Neuronal stem cell (in vitro differentiated cells): ENCODE measurements around the gene DBT.

ENCODE experiments used
- DNase-seq: peaks from one replicate; pipeline ENCODE4 v3.0.0-alpha.2; 2013; ENCODE audit warnings: low spot score
- H2AFZ ChIP-seq: one replicate; pipeline ENCODE4 v1.6.1; 2013; ENCODE audit warnings: mild to moderate bottlenecking, low read length, inconsistent platforms
- H2AK5ac ChIP-seq: 2 replicates; pipeline ENCODE4 v1.6.1; 2013; ENCODE audit warnings: low read depth, mild to moderate bottlenecking, inconsistent platforms, low read length, moderate library complexity, mixed read lengths
- H2BK120ac ChIP-seq: 2 replicates; pipeline ENCODE4 v1.6.1; 2013; ENCODE audit warnings: low read depth, mild to moderate bottlenecking, inconsistent platforms, low read length, moderate library complexity, mixed read lengths
- H2BK12ac ChIP-seq: one replicate; pipeline ENCODE4 v1.6.1; 2013; ENCODE audit warnings: low read length, inconsistent platforms
- H2BK15ac ChIP-seq: 2 replicates; pipeline ENCODE4 v1.6.1; 2013; ENCODE audit warnings: mild to moderate bottlenecking, low read length, inconsistent platforms, mixed read lengths
- H2BK5ac ChIP-seq: one replicate; pipeline ENCODE4 v1.6.1; 2013; ENCODE audit warnings: inconsistent platforms, mild to moderate bottlenecking, low read length, moderate library complexity
- H3K14ac ChIP-seq: one replicate; pipeline ENCODE4 v1.6.1; 2013; ENCODE audit warnings: low read length, inconsistent platforms
- H3K18ac ChIP-seq: 2 replicates; pipeline ENCODE4 v1.6.1; 2013; ENCODE audit warnings: low read length, inconsistent platforms
- H3K23ac ChIP-seq: 2 replicates; pipeline ENCODE4 v1.6.1; 2013; ENCODE audit warnings: low read depth, mild to moderate bottlenecking, mixed read lengths, low read length, inconsistent platforms; ENCODE audit not compliant: poor library complexity
- H3K27ac ChIP-seq: replicated peaks from 3 replicates; pipeline ENCODE4 v1.5.1; 2013; ENCODE audit warnings: low read length, inconsistent platforms
- H3K27me3 ChIP-seq, 3 experiments: 2 replicates each; pipeline ENCODE4 v1.6.1; 2013; ENCODE audit warnings: low read length in 3 of 3, mild to moderate bottlenecking in 2 of 3, inconsistent platforms in 1 of 3, low read depth in 1 of 3, mixed read lengths in 1 of 3, moderate library complexity in 1 of 3; ENCODE audit not compliant: control insufficient read depth in 3 of 3, insufficient read depth in 3 of 3
- H3K36me3 ChIP-seq, 2 donors: replicated peaks in 1 of 2; 2 replicates each; pipeline ENCODE4 v1.6.1; 2013; ENCODE audit warnings: low read length in 2 of 2; ENCODE audit not compliant: control insufficient read depth in 2 of 2, insufficient read depth in 2 of 2
- H3K4ac ChIP-seq: 2 replicates; pipeline ENCODE4 v1.6.1; 2013; ENCODE audit warnings: inconsistent platforms, mild to moderate bottlenecking, low read length, moderate library complexity
- H3K4me1 ChIP-seq, 2 donors: 1 replicate in 1 of 2; 2 replicates in 1 of 2; pipeline ENCODE4 v1.6.1; 2013; ENCODE audit warnings: low read length in 2 of 2, low read depth in 1 of 2; ENCODE audit not compliant: control insufficient read depth in 2 of 2, insufficient read depth in 1 of 2
- H3K4me2 ChIP-seq: one replicate; pipeline ENCODE4 v1.6.1; 2013; ENCODE audit warnings: mild to moderate bottlenecking, low read length, inconsistent platforms; ENCODE audit not compliant: insufficient read depth, poor library complexity, severe bottlenecking
- H3K4me3 ChIP-seq, 2 donors: 2 replicates each; pipeline ENCODE4 v1.5.1; 2013; ENCODE audit warnings: low read length in 2 of 2, mild to moderate bottlenecking in 2 of 2, inconsistent platforms in 1 of 2, moderate library complexity in 1 of 2
- H3K79me1 ChIP-seq: one replicate; pipeline ENCODE4 v1.6.1; 2013; ENCODE audit warnings: low read depth, mild to moderate bottlenecking, inconsistent platforms, low read length, moderate library complexity
- H3K9ac ChIP-seq: one replicate; pipeline ENCODE4 v1.6.1; 2013; ENCODE audit warnings: mild to moderate bottlenecking, low read depth, low read length, inconsistent platforms; ENCODE audit not compliant: poor library complexity
- H3K9me3 ChIP-seq, 2 donors: replicated peaks in 1 of 2; 2 replicates each; pipeline versions ENCODE3 to v1.6.1; 2013; ENCODE audit warnings: low read length in 2 of 2, mild to moderate bottlenecking in 2 of 2, inconsistent platforms in 1 of 2, low read depth in 1 of 2, mixed read lengths in 1 of 2, moderate library complexity in 1 of 2; ENCODE audit not compliant: control insufficient read depth in 2 of 2, insufficient read depth in 1 of 2
- H4K8ac ChIP-seq: one replicate; pipeline ENCODE4 v1.6.1; 2013; ENCODE audit warnings: low read depth, mild to moderate bottlenecking, inconsistent platforms, low read length, moderate library complexity
- H4K91ac ChIP-seq: one replicate; pipeline ENCODE4 v1.6.1; 2013; ENCODE audit warnings: low read length, low read depth, mild to moderate bottlenecking, inconsistent platforms; ENCODE audit not compliant: poor library complexity
- WGBS, 2 donors: extraction: QIAGEN DNeasy Blood & Tissue Kit; methylation state at CpG; one replicate each; pipeline ENCODE4 v1.1.7; 2013; ENCODE audit warnings: missing lambda C conversion rate in 2 of 2, mixed read lengths in 1 of 2; ENCODE audit not compliant: insufficient read length in 2 of 2, insufficient replicate concordance in 1 of 2; ENCODE audit errors: extremely low coverage in 2 of 2; 5-methylcytosine and 5-hydroxymethylcytosine counted together

DBT gene

GRCh38 chr1:100231721-100232120 is 17.9 kb downstream of the DBT start:
- no peak overlapping the region for H3K4me2 ChIP-seq
- DNase-seq: no peak
- H3K23ac ChIP-seq: no peak overlapping the region
- H3K27me3 ChIP-seq: no peaks in the 10 kb centered on the region
- no peaks in the 10 kb centered on the region for H3K9me3 ChIP-seq
- H3K9ac ChIP-seq: no peak overlapping the region
- WGBS, 2 donors: no CpG with 5 or more reads among the region's 2 CpGs
- H3K27ac ChIP-seq: no peak overlapping the region
- H3K36me3 ChIP-seq: peaks cover 5 to 85% of the 10 kb centered on the region in 2 donors
- no peak overlapping the region for H2BK15ac ChIP-seq
- no peak overlapping the region for H2BK12ac ChIP-seq
- H3K18ac ChIP-seq: no peak overlapping the region
- no peak overlapping the region for H2BK120ac ChIP-seq
- H4K8ac ChIP-seq: no peak overlapping the region
- no peak overlapping the region for H2AFZ ChIP-seq
- H3K79me1 ChIP-seq: no peaks in the 10 kb centered on the region
- no peak overlapping the region for H3K4ac ChIP-seq
- H2AK5ac ChIP-seq: no peak overlapping the region
- H2BK5ac ChIP-seq: no peak overlapping the region
- no peak overlapping the region for H4K91ac ChIP-seq
- no peak overlapping the region for H3K4me3 ChIP-seq
- no peak overlapping the region for H3K14ac ChIP-seq
- no peaks in the 10 kb centered on the region for H3K4me1 ChIP-seq

GRCh38 chr1:100230765-100231164 is 18.9 kb downstream of the DBT start:
- H4K8ac ChIP-seq: no peak overlapping the region
- H3K9ac ChIP-seq: no peak overlapping the region
- H2AK5ac ChIP-seq: no peak overlapping the region
- no peak overlapping the region for H2BK5ac ChIP-seq
- no peaks in the 10 kb centered on the region for H3K27me3 ChIP-seq
- no peak overlapping the region for H4K91ac ChIP-seq
- no peak overlapping the region for H2BK120ac ChIP-seq
- H3K9me3 ChIP-seq: no peaks in the 10 kb centered on the region
- no peak overlapping the region for H3K14ac ChIP-seq
- H3K18ac ChIP-seq: no peak overlapping the region
- H3K27ac ChIP-seq: no peak overlapping the region
- WGBS, 2 donors: no CpG with 5 or more reads among the region's 2 CpGs
- H2BK12ac ChIP-seq: no peak overlapping the region
- H3K4me2 ChIP-seq: no peak overlapping the region
- H3K36me3 ChIP-seq: peaks cover 5 to 83% of the 10 kb centered on the region in 2 donors
- no peak overlapping the region for H3K4me3 ChIP-seq
- no peak overlapping the region for H3K23ac ChIP-seq
- no peaks in the 10 kb centered on the region for H3K4me1 ChIP-seq
- no peak overlapping the region for H2AFZ ChIP-seq
- H3K4ac ChIP-seq: no peak overlapping the region
- H3K79me1 ChIP-seq: no peaks in the 10 kb centered on the region
- H2BK15ac ChIP-seq: no peak overlapping the region
- no peak for DNase-seq

GRCh38 chr1:100229681-100230443 is 19.8 kb downstream of the DBT start:
- Histone ChIP-seq H3K4ac (no peak overlapping the region), H3K4me1 (no peaks in the 10 kb centered on the region), H3K9me3 (no peaks in the 10 kb centered on the region), H2BK120ac (no peak overlapping the region), H3K18ac (no peak overlapping the region), H2BK15ac (no peak overlapping the region), H2BK12ac (no peak overlapping the region), H3K27ac (no peak overlapping the region), H2AK5ac (no peak overlapping the region), H3K27me3 (no peaks in the 10 kb centered on the region), H3K4me2 (no peak overlapping the region), H2AFZ (no peak overlapping the region), H4K91ac (no peak overlapping the region), H4K8ac (no peak overlapping the region), H3K9ac (no peak overlapping the region), H3K36me3 (peaks cover 5 to 74% of the 10 kb centered on the region in 2 donors), H2BK5ac (no peak overlapping the region), H3K79me1 (no peaks in the 10 kb centered on the region), H3K23ac (no peak overlapping the region), H3K4me3 (no peak overlapping the region), H3K14ac (no peak overlapping the region)
- no CpG with 5 or more reads among the region's 4 CpGs for WGBS, 2 donors
- no peak for DNase-seq

- H3K27me3 ChIP-seq: no peaks in the 10 kb centered on the region
- H3K4me1 ChIP-seq: no peaks in the 10 kb centered on the region
- no peak overlapping the region for H4K91ac ChIP-seq
- H2AK5ac ChIP-seq: no peak overlapping the region
- no peak overlapping the region for H3K14ac ChIP-seq
- DNase-seq: no peak
- H3K4me3 ChIP-seq: no peak overlapping the region
- no peak overlapping the region for H3K9ac ChIP-seq
- H2BK15ac ChIP-seq: no peak overlapping the region
- no peak overlapping the region for H3K4ac ChIP-seq
- H3K23ac ChIP-seq: no peak overlapping the region
- no peaks in the 10 kb centered on the region for H3K79me1 ChIP-seq
- H3K18ac ChIP-seq: no peak overlapping the region
- H2BK5ac ChIP-seq: no peak overlapping the region
- H3K36me3 ChIP-seq: peaks cover 5 to 43% of the 10 kb centered on the region in 2 donors
- no peak overlapping the region for H4K8ac ChIP-seq
- no peak overlapping the region for H3K27ac ChIP-seq
- no peak overlapping the region for H3K4me2 ChIP-seq
- no peak overlapping the region for H2AFZ ChIP-seq
- H3K9me3 ChIP-seq: no peaks in the 10 kb centered on the region
- no peak overlapping the region for H2BK120ac ChIP-seq
- no peak overlapping the region for H2BK12ac ChIP-seq
Observed at GRCh38 chr1:100222428-100222827, 27.2 kb downstream of the DBT start.
